ENCODE measurements around the gene FAAP20.
A peak's percentile ranks its signal among the peaks of the same experiment; 100 is the strongest.

The FAAP20 gene

GRCh38 chr1:2229911-2230731 lies 35.5 kb upstream of the FAAP20 start:
- DNase-seq = no peak

- no peak for DNase-seq
Observed at GRCh38 chr1:2229037-2229864, 34.7 kb upstream of the FAAP20 start.

GRCh38 chr1:2228694-2229036 lies 34.1 kb upstream of the FAAP20 start:
- DNase-seq = no peak

GRCh38 chr1:2228157-2228594 lies 33.6 kb upstream of the FAAP20 start, which contains the start of gene SKI:
SKI (plus strand) TSS chr1:2228319; CDS start chr1:2228767, 448 bp downstream.
- DNase-seq = no peak

- DNase-seq = peak; percentile 78
Observed at GRCh38 chr1:2227346-2228156, 33.0 kb upstream of the FAAP20 start.

GRCh38 chr1:2226525-2227345 lies 32.2 kb upstream of the FAAP20 start:
- no peak for DNase-seq

GRCh38 chr1:2224631-2225428 lies 30.3 kb upstream of the FAAP20 start:
- DNase-seq = no peak

- DNase-seq = no peak
Observed at GRCh38 chr1:2224170-2224584, 29.6 kb upstream of the FAAP20 start.

- no peak for DNase-seq
Observed at GRCh38 chr1:2221271-2221670, 26.7 kb upstream of the FAAP20 start.

- no peak for DNase-seq
Observed at GRCh38 chr1:2216767-2217058, 22.1 kb upstream of the FAAP20 start.

GRCh38 chr1:2215909-2216766 lies 21.6 kb upstream of the FAAP20 start:
- no peak for DNase-seq

- no peak for DNase-seq
Observed at GRCh38 chr1:2215329-2215728, 20.8 kb upstream of the FAAP20 start.

GRCh38 chr1:2214541-2215241 lies 20.1 kb upstream of the FAAP20 start:
- DNase-seq = no peak

- DNase-seq = no peak
Observed at GRCh38 chr1:2213576-2214505, 19.3 kb upstream of the FAAP20 start.

- DNase-seq = no peak
Observed at GRCh38 chr1:2212532-2213491, 18.2 kb upstream of the FAAP20 start.

- no peak for DNase-seq
Observed at GRCh38 chr1:2212274-2212531, 17.6 kb upstream of the FAAP20 start.

- no peak for DNase-seq
Observed at GRCh38 chr1:2210786-2211185, 16.2 kb upstream of the FAAP20 start.
